Activated CD8-positive, alpha-beta memory T cell treated with anti-CD3 and anti-CD28 coated beads for 24 hours (primary cell): Measurements from ENCODE around the gene CRB1.
"Not testable (repeated sequence)": the region's sequence is repeated elsewhere in the genome, so short reads cannot be mapped to it uniquely, and the experiment has no call there.

Experiments used
- DNase-seq: peaks from one replicate; pipeline ENCODE4 v3.0.0-alpha.2; 2020

Gene CRB1

DNA sequence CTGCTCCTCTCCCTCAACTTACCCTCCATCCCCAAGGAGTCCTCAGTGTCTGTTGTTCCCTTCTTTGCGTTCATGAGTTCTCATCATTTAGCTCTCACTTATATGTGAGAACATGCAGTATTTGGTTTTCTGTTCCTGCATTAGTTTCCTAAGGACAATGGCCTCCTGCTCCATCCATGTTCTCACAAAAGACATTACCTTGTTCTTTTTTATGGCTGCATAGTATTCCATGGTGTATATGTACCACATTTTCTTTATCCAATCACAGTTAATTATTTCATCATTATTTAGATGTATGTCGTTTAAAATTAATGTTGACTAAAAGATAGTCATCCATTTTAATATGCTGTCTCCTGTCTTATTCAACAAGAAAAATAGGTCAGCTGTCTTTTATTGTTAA is 134.1 kb downstream of the CRB1 start:
- DNase-seq = no peak

DNA sequence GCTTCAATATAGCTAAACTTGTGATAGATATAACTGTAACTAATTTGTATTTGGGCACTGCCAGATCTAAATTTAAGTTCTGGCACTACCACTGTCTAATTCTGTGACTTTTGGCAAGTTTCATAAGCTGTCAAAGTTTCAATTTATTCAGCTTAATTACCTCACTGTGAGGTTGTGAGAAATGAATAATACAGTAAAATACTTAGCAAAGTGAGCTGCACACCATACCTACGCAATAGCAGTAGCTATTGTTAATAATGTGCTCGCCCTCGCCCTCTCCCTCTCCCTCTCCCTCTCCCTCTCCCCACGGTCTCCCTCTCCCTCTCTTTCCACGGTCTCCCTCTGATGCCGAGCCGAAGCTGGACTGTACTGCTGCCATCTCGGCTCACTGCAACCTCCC is 136.7 kb downstream of the CRB1 start:
- not testable (repeated sequence) for DNase-seq

- not testable (repeated sequence) for DNase-seq
Measured at GRCh38 chr1:197405614-197406013, 137.6 kb downstream of the CRB1 start.

DNA sequence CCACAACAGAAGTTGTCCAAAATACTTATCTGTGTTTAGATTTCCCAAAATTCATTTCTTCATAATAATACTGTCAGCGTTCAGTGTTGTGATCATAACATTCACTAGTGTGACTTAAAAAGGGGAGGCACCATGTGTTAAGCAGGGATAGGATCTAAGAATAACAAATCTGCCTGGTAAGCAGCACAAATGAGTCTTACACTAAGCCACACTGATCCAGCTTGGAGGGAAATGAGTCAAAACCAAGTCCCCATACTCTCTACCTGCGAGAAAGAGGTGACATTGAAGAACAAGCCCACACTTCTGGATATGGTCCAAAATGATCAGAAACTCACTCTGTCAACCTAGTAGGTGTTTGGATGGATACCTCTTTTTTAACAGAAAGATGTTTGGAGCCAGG is 145.5 kb downstream of the CRB1 start:
- DNase-seq = no peak

DNA sequence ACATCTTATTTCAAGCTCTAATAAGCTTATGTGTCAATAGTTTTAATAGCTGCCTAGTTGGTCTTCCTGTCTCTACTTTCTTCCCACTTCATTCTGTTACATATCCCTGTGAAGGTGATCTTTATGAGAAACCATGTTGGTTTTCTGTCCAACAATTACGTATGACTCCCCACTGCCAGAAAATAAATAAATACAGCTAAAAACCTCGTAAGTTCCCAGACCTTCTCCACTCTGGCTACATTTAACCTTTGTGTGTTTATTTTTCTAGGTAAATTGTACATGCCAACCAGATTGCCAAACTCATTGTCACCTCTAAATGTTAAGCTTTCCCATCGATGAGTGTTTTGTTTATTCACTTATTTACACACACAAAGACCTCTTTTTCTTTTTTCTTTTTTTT is 147.2 kb downstream of the CRB1 start:
- no peak for DNase-seq

DNA sequence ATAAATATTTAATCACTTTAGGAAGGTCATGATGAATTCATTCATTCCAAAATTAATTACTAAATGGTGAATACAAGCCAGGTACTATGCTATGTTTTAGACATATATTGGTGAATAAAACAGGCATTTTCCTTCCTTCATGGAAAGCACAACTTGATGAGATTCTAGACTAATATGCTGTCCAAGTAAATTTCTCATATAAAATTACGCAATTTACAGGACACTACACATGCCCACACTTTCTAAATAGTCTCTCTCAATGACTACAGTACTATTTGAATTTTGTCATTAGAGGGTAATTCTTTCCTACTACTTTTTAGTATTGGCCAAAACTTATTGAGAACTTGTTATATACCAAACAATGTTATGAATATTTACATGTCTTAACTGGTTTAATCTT is 150.6 kb downstream of the CRB1 start:
- no peak for DNase-seq

DNA sequence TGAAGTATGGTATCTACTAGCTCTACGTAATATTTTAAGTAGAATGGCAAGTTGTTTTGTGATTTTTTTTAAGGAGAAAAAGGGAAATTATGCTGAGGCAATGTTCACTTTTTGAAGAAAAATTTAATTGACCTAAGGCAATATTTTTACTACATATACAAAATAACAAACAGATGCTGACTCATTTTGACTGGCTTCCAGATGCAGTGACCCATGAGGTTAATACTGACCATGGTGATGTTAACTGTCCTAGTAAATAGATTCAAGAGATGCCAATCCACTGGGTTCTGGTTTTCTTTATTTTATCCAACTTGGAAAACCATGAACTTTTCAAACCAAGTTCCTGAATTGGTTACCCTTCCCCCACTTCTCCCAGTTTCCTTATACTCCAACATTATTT is 154.9 kb downstream of the CRB1 start:
- no peak for DNase-seq

DNA sequence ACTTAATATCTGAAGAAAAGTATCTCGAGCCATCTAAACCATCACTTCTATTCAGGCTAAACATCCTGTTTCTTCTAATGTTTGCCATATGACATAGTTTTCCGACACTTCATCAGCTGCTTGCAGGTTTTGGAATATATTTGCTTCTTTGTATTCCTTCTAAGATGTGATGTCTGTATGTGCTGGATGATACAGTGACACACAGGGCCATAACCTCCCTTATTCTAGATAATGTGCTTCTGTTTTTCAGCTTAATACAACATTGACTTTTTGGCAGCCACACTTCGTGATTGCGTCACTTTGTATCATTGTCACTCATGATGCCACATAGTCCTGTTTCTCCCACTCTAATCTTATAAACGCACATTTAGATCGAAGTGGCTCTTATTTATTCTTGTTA is 156.3 kb downstream of the CRB1 start:
- DNase-seq = no peak

DNA sequence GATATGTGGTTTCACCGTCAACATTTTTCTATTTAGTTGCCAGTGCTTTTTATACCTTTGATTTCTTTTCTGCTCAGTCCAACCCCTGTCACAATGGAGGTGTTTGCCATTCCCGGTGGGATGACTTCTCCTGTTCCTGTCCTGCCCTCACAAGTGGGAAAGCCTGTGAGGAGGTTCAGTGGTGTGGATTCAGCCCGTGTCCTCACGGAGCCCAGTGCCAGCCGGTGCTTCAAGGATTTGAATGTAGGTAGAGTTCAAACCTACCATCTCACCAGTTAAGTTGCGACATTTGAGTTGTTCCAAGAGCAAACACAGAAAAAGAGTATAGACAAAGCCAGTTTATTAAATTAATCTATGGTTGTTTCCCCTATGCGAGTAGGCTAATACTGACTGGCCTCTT is 161.3 kb downstream of the CRB1 start:
- DNase-seq = no peak

DNA sequence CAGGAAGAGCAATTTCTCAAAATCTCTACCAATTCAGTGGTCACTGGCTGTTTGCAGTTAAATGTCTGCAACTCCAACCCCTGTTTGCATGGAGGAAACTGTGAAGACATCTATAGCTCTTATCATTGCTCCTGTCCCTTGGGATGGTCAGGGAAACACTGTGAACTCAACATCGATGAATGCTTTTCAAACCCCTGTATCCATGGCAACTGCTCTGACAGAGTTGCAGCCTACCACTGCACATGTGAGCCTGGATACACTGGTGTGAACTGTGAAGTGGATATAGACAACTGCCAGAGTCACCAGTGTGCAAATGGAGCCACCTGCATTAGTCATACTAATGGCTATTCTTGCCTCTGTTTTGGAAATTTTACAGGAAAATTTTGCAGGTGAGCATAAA is 167.2 kb downstream of the CRB1 start:
- DNase-seq = no peak

GRCh38 chr1:197437601-197438000 is 169.5 kb downstream of the CRB1 start:
- no peak for DNase-seq

DNA sequence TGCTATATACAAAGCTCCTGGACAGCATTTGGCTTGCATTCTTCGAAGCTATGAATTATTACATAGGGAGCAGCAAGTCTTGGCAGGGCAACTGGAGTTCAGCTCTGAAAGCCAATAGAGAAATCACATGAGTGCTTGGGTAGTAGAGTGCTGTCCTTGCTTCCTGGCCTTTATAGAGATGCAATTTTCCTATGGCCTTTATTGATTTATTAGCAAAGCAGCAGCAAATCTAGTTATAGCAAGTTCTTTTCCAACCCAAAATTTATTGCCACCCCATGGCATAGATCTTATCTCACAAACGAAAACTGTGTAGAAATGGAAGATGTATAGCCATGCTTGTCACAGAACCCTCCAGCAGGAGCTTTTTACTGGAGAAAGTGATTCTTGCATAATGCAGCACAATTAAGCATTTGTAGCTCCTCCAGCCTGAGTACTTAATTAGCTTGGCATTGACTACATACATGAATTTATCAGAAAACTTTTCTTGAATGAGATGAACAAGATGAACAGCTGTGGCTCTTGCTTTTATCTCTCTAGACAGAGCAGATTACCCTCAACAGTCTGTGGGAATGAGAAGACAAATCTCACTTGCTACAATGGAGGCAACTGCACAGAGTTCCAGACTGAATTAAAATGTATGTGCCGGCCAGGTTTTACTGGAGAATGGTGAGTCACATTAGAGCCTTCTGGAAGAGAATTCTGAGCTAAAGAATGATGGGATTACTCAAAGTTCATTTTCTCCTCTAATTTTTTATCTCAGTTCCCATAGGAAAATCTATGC is 170.1 kb downstream of the CRB1 start:
- no peak for DNase-seq

DNA sequence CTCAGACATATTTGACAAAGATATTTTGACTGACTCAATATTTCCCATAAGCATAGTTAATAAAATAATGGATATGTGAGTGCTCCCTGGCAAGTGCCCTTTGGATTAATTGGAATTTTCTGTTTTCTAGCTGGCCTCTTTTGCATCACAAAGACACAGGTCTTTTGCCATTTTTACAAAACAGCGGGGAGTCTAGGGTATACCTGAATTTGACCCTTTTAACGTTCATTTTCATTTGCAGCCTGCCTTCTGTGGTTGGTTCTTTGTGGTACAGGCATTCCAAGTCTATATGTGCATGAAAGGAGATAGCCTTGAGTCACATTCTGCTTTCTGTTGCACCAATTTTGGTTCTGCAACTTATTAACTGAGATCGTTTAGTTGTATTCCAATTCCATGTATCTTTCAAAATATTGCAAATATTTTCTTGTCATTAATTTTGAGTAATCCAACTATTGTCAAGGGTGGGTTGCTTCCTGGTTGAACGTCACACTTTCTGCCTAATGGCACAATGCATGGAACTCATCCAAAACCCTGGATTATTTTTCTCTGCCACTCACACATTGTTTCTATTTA is 171.7 kb downstream of the CRB1 start:
- no peak for DNase-seq

GRCh38 chr1:197440715-197441114 is 172.7 kb downstream of the CRB1 start:
- no peak for DNase-seq

- DNase-seq = no peak
Measured at GRCh38 chr1:197441999-197442414, 174.0 kb downstream of the CRB1 start.

GRCh38 chr1:197444755-197445154 is 176.7 kb downstream of the CRB1 start:
- no peak for DNase-seq

DNA sequence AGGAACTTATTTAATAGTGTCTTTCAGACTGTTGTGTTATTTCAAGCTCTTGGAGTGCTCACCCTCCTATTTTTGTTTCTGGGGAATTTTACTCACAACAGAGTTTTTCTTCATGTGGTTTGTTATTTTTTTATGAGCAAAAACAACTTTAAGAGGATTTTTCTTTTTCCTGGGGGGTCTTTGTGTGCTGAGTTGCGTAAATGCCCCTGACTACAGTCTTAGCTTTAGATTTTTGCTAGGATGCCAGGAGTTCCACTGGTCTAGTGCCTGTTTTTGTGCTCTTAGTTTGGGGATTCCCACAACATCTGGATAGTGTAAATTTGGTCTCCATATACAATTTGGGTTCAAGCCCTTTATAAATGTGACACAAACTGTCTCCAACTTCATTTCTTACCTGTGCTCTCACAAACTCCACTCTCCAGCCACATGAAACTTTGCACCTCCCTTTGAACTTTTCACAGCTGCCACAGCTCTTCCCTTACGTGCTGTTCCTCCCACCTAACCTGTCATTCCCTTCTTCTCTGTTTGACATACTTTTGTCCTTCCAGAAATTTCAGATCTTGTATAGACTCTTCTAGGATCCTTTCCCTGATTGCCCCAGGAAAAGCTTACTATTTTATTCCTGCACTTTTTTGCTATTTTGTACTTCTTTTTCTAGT is 180.2 kb downstream of the CRB1 start:
- no peak for DNase-seq

GRCh38 chr1:197451381-197451780 is 183.3 kb downstream of the CRB1 start:
- no peak for DNase-seq

DNA sequence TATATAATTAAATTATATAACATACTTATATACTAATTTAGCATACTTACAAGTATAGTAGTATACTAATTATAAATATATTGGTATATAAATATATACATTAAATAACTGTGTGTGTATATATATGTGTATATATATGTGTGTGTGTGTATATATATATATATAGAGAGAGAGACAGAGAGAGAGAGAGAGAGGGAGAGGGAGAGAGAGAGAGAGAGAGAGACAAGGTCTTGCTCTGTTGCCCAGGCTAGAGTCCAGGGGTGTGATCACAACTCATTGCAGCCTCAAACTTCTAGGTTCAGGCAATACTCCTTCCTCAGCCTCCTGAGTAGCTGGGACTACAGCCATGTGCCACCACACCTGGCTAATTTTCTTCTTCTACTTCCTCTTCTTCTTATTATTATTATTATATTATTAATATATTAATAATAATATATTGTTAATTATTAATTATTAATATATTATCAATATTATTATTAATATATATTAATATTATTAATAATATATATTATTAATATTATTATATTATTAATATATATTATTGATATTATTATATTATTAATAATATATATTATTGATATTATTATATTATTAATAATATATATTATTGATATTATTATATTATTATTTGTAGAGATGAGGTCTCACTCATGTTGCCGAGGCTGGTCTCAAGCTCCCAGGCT is 185.5 kb downstream of the CRB1 start:
- DNase-seq = no peak

- no peak for DNase-seq
Measured at GRCh38 chr1:197462539-197462938, 194.5 kb downstream of the CRB1 start.

GRCh38 chr1:197463142-197463541 is 195.1 kb downstream of the CRB1 start:
- DNase-seq = no peak

GRCh38 chr1:197464044-197464443 is 196.0 kb downstream of the CRB1 start:
- DNase-seq = no peak

GRCh38 chr1:197465528-197466327 is 197.7 kb downstream of the CRB1 start:
- DNase-seq = no peak
